BLaER1 (cell line): ENCODE results near the gene OR6C2.
"Not testable (repeated sequence)": the region's sequence is repeated elsewhere in the genome, so short reads cannot be mapped to it uniquely, and the experiment has no call there.

Experiments
- H3K27ac ChIP-seq: shearing (Covaris generic); formaldehyde crosslinking; 2 replicates; pipeline ENCODE4 v1.8.1; 2022
- H3K27me3 ChIP-seq: shearing (Covaris generic); formaldehyde crosslinking; 2 replicates; pipeline ENCODE4 v1.8.1; 2022
- H3K36me3 ChIP-seq: shearing (Covaris generic); formaldehyde crosslinking; 2 replicates; pipeline ENCODE4 v1.8.1; 2022
- H3K4me1 ChIP-seq: shearing (Covaris generic); formaldehyde crosslinking; 2 replicates; pipeline ENCODE4 v1.8.1; 2022
- H3K4me2 ChIP-seq: shearing (Covaris generic); formaldehyde crosslinking; 2 replicates; pipeline ENCODE4 v1.8.1; 2022
- H3K4me3 ChIP-seq: shearing (Covaris generic); formaldehyde crosslinking; 2 replicates; pipeline ENCODE4 v1.8.1; 2022
- H3K9ac ChIP-seq: shearing (Covaris generic); formaldehyde crosslinking; 2 replicates; pipeline ENCODE4 v1.8.1; 2022
- H3K9me3 ChIP-seq: shearing (Covaris generic); formaldehyde crosslinking; 2 replicates; pipeline ENCODE4 v1.8.1; 2022
- H4K20me1 ChIP-seq: shearing (Covaris generic); formaldehyde crosslinking; 2 replicates; pipeline ENCODE4 v1.8.1; 2022
- Cebpa-rat ChIP-seq: shearing (Covaris generic); IDR thresholded peaks from 2 replicates; pipeline ENCODE4 v1.8.1; 2022

Gene OR6C2

DNA sequence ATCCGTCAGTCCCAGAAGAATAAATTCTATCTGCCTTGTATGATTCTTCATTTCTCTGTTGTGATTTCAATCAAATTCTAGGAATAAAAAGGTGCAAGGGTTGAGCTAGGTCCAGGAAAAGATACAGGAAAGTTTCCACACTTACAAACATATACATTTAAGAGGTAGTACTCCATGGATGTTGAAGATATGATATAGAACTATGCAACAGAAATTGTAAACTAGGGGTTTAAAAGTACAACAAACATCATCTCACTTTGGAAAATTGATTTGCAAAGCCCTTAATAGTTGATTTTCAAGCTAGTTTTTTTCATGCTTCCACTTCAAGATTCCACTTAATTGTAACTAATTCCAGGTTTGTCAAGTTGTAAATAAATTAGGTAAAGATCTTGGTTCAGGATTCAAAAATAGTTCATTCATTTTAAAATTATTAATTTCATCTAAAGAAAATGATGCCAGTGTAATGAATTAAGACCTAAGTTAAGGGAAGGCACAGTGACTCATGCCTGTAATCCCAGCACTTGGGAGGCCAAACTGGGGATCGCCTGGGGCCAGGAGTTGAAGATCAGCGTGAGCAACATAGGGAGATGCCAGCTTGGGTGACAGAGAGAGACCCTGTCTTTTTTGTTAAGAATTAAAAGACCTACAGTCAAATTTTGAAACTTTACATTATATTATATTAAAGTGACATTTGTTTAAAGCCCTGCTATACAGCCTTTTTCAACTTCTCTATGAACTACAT lies 26.4 kb downstream of the OR6C2 start, which contains the start of gene OR6C70:
TSS of gene OR6C70 (minus strand) at position 51 of the 742 bp plus-strand sequence. CDS start at position 51, 0 bp downstream.
- Histone ChIP-seq H3K9ac (no peak within 1 kb of the TSS), H3K4me1 (peaks cover 16% of the 10 kb centered on the region), H3K4me3 (no peak within 1 kb of the TSS), H3K4me2 (no peak within 1 kb of the TSS), H4K20me1 (no peaks in the 10 kb centered on the region), H3K27me3 (no peaks in the 10 kb centered on the region), H3K9me3 (no peaks in the 10 kb centered on the region), H3K36me3 (no peaks in the 10 kb centered on the region), H3K27ac (no peak within 1 kb of the TSS)
- no peak for TF ChIP-seq Cebpa-rat

DNA sequence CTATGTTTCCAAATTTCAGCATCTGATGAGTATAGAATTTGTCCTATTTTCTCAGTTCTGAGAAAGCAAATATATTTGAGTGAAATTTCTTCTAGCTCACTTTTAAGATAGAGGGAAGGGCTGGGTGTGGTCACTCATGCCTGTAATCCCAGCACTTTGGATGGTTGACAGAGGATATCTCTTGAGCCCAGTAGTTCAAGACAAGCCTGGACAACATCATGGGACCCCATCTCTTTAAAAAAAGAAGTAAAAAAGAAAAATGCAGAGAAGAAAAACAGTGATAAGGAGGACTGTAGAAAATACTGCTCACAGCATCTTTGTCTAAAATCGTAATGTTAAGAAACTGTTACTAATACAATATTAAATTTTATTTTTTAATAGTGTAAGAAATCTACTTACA lies 28.4 kb downstream of the OR6C2 start:
- Histone ChIP-seq H3K36me3 (no peaks in the 10 kb centered on the region), H3K4me2 (no peak overlapping the region), H3K9me3 (no peaks in the 10 kb centered on the region), H3K9ac (no peak overlapping the region), H3K4me3 (no peak overlapping the region), H3K27ac (no peak overlapping the region), H4K20me1 (no peaks in the 10 kb centered on the region), H3K27me3 (no peaks in the 10 kb centered on the region), H3K4me1 (peaks cover 12% of the 10 kb centered on the region)
- no peak for TF ChIP-seq Cebpa-rat

DNA sequence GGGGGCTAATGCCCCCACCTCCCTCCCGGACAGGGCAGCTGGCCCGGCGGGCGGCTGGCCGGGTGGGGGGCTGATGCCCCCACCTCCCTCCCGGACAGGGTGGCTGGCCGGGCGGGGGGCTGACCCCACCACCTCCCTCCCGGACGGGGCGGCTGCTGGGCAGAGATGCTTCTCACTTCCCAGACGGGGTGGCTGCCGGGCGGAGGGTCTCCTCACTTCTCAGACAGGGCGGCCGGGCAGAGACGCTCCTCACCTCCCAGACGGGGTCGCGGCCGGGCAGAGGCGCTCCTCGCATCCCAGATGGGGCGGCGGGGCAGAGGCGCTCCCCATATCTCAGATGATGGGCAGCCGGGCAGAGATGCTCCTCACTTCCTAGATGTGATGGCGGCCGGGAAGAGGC lies 35.3 kb downstream of the OR6C2 start:
- H3K4me2 ChIP-seq, H3K27ac ChIP-seq, H3K9ac ChIP-seq, H3K4me1 ChIP-seq, H3K9me3 ChIP-seq, H3K4me3 ChIP-seq, H4K20me1 ChIP-seq, H3K36me3 ChIP-seq, H3K27me3 ChIP-seq: not testable (repeated sequence)

DNA sequence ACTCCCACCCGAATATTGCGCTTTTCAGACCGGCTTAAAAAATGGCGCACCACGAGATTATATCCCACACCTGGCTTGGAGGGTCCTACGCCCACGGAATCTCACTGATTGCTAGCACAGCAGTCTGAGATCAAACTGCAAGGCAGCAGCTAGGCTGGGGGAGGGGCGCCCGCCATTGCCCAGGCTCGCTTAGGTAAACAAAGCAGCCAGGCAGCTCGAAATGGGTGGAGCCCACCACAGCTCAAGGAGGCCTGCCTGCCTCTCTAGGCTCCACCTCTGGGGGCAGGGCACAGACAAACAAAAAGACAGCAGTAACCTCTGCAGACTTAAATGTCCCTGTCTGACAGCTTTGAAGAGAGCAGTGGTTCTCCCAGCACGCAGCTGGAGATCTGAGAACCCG lies 40.4 kb downstream of the OR6C2 start:
- H3K9me3 ChIP-seq, H3K4me2 ChIP-seq, H3K4me1 ChIP-seq, H4K20me1 ChIP-seq, H3K27me3 ChIP-seq, H3K9ac ChIP-seq, H3K27ac ChIP-seq, H3K36me3 ChIP-seq, H3K4me3 ChIP-seq: not testable (repeated sequence)

DNA sequence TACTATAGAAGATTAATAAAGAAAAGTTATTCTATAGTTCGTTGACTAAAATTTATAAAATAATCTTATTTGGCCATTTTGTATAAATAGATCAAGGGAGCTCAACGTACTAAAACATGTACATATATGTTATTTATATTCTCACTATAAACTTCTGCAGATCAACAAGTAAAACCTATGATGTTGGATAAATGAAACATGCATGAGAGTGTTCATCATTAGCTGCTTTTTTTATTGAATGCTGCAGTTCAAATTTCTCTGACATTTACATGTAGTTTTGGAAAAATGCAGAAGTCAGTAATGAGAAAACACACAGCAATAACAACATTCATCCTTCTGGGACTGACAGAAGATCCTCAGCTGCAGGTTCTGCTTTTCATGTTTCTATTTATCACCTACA lies 48.2 kb downstream of the OR6C2 start, which contains the start of gene OR6C68:
TSS of gene OR6C68 (plus strand) at position 301 of the 400 bp plus-strand sequence. CDS start at position 301, 0 bp downstream.
- no peaks in the 10 kb centered on the region for H3K27me3 ChIP-seq
- H3K36me3 ChIP-seq = no peaks in the 10 kb centered on the region
- no peaks in the 10 kb centered on the region for H3K9me3 ChIP-seq
- no peak within 1 kb of the TSS for H3K4me3 ChIP-seq
- H4K20me1 ChIP-seq = no peaks in the 10 kb centered on the region
- H3K27ac ChIP-seq = no peak within 1 kb of the TSS
- H3K4me1 ChIP-seq = no peaks in the 10 kb centered on the region
- no peak within 1 kb of the TSS for H3K4me2 ChIP-seq
- TF ChIP-seq Cebpa-rat = no peak
- H3K9ac ChIP-seq = no peak within 1 kb of the TSS

DNA sequence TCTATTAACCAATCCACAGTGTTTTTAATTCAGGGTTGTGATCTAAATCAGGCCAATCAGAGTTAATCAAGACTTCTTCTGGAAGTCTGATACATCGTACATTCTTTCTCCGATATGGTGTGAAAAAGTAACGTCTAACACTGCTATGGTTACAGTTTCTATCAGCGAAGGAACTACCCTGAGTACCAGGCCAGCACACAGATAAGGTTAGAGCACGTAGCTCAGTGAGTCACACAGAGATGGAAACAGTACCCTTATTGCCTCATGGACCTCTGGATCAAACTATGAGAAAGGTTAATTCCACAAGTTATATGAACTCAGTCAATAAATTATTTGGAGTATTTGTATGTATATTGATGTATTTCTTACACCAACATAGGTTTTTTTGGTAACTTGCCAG lies 51.6 kb downstream of the OR6C2 start:
- Histone ChIP-seq H4K20me1 (no peaks in the 10 kb centered on the region), H3K36me3 (no peaks in the 10 kb centered on the region), H3K4me3 (no peak overlapping the region), H3K9me3 (no peaks in the 10 kb centered on the region), H3K27me3 (no peaks in the 10 kb centered on the region), H3K27ac (no peak overlapping the region), H3K9ac (no peak overlapping the region), H3K4me2 (no peak overlapping the region), H3K4me1 (no peaks in the 10 kb centered on the region)
- no peak for TF ChIP-seq Cebpa-rat

DNA sequence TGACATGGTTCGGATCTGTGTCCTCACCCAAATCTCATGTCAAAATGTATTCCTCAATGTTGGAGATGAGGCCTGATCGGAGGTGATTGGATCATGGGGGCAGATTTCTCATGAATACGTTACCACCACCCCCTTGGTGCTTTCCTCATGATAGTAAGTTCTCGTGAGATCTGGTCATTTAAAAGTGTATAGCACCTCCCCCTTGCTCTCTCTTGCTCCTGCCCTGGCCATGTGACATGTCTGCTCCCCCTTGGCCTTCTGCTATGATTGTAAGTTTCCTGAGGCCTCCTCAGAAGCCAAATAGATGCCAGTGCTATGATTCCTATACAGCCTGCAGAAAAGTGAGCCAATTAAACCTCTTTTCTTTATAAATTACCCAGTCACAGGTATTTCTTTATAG lies 55.4 kb downstream of the OR6C2 start:
- H3K27me3 ChIP-seq = no peaks in the 10 kb centered on the region
- no peaks in the 10 kb centered on the region for H3K36me3 ChIP-seq
- no peak overlapping the region for H3K4me2 ChIP-seq
- no peaks in the 10 kb centered on the region for H4K20me1 ChIP-seq
- no peaks in the 10 kb centered on the region for H3K9me3 ChIP-seq
- TF ChIP-seq Cebpa-rat = no peak
- no peak overlapping the region for H3K4me3 ChIP-seq
- H3K4me1 ChIP-seq = no peaks in the 10 kb centered on the region
- no peak overlapping the region for H3K9ac ChIP-seq
- no peak overlapping the region for H3K27ac ChIP-seq

DNA sequence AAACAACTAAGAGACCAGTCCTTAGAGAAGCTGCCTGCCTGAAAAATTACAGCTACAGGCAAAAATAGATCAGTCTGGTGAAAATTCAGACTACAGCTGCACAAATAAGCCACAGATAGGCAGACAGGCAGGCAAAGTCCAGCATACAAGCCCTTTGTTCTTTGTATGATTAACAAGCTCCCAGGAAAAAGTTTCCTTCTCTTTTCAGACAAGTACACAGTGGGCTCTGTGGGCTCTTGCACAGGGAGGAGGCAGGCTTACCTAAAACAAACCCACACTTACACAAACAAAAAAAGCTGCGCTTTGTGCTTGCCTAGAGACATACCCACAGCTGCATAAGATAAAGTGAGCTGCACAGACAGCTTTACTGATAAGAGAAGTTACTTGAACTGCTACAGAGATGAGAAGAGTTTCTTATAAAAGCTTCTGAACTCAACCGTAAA lies 56.0 kb downstream of the OR6C2 start:
- H3K4me2 ChIP-seq = no peak overlapping the region
- no peak overlapping the region for H3K9ac ChIP-seq
- H3K9me3 ChIP-seq = no peaks in the 10 kb centered on the region
- no peaks in the 10 kb centered on the region for H3K36me3 ChIP-seq
- H4K20me1 ChIP-seq = no peaks in the 10 kb centered on the region
- H3K27me3 ChIP-seq = no peaks in the 10 kb centered on the region
- H3K27ac ChIP-seq = no peak overlapping the region
- no peak overlapping the region for H3K4me3 ChIP-seq
- no peak for TF ChIP-seq Cebpa-rat
- H3K4me1 ChIP-seq = no peaks in the 10 kb centered on the region

DNA sequence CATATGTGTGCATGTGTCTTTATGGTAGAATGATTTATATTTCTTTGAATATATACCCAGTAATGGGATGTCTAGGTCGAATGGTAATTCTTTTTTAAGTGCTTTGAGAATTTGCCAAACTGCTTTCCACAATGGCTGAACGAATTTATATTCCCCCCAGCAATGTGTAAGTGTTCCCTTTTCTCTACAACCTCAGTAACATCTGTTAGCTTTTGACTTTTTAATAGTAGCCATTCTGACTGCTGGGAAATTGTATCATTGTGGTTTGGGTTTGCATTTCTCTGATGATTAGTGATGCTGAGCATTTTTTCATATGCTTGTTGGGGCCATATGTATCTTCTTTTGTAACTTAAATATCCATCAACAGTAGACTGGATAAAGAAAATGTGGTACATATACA lies 57.7 kb downstream of the OR6C2 start:
- Histone ChIP-seq H3K27ac (no peak overlapping the region), H3K4me2 (no peak overlapping the region), H3K4me3 (no peak overlapping the region), H3K27me3 (no peaks in the 10 kb centered on the region), H4K20me1 (no peaks in the 10 kb centered on the region), H3K9me3 (no peaks in the 10 kb centered on the region), H3K4me1 (no peaks in the 10 kb centered on the region), H3K36me3 (no peaks in the 10 kb centered on the region), H3K9ac (no peak overlapping the region)
- no peak for TF ChIP-seq Cebpa-rat
